ENCODE data around the gene LRAT.

- TF ChIP-seq, protein P1, sequence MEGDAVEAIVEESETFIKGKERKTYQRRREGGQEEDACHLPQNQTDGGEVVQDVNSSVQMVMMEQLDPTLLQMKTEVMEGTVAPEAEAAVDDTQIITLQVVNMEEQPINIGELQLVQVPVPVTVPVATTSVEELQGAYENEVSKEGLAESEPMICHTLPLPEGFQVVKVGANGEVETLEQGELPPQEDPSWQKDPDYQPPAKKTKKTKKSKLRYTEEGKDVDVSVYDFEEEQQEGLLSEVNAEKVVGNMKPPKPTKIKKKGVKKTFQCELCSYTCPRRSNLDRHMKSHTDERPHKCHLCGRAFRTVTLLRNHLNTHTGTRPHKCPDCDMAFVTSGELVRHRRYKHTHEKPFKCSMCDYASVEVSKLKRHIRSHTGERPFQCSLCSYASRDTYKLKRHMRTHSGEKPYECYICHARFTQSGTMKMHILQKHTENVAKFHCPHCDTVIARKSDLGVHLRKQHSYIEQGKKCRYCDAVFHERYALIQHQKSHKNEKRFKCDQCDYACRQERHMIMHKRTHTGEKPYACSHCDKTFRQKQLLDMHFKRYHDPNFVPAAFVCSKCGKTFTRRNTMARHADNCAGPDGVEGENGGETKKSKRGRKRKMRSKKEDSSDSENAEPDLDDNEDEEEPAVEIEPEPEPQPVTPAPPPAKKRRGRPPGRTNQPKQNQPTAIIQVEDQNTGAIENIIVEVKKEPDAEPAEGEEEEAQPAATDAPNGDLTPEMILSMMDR (IDR thresholded peaks at IDR 0.05) = no peak
- no peak for TF ChIP-seq POLR2AphosphoS5 (IDR thresholded peaks at IDR 0.05)
- no peak for TF ChIP-seq POLR2A (IDR thresholded peaks at IDR 0.05)
Observed at GRCh38 chr4:154778264-154778663, 34.5 kb downstream of the LRAT start.
